Measurements from ENCODE around the gene ZFAND3.
A peak's percentile ranks its signal among the peaks of the same experiment; 100 is the strongest.

Gene ZFAND3

GRCh38 chr6:38142178-38142902 is 322.8 kb downstream of the ZFAND3 start:
- DNase-seq, result no peak

DNA sequence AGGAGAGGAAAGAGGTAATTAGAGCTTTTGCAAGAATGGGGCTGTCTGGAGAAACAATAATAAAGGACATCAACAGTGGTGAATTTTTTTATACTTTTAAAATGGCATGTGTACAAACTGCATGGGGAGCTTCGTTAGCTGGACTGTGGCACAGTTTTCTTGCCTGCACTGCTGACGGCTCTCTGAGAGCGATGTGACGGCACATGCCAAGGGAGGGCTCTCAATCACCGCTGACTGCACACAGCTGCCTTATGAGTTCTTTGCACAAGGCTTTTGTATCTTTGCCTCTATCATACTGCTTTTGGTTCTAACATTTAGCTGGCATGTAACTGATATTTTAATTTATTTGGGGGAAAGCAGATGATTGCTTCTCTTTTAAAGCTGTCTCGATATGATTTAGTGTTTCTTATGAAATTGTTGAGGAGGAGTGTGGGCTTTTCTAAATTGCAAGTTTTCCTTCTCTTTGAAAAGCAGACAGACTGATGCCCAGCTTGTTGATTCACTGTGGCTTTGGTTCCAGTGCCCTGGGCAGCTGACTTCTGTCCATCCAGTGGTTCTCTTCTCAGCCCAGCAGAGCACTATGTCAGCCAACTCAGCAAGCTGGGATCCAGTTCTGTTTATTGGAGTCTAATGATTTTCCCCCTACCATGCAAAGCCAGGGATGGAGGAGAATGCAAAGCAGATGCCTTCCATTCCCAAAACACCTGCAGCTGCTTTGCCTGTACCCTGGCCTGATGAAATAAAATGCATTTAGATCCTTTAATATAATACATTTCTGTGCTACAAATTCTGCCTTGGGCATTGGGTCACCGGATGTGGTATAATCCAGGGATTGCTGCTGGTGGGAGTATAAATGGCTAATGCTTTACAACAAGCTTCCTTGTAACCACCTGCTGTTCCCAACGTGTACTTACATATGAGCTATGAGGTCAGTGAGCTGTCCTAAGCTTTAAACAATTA is 323.9 kb downstream of the ZFAND3 start:
- DNase-seq, result no peak

- DNase-seq, result no peak
Measured at GRCh38 chr6:38144365-38144945, 324.9 kb downstream of the ZFAND3 start.

DNA sequence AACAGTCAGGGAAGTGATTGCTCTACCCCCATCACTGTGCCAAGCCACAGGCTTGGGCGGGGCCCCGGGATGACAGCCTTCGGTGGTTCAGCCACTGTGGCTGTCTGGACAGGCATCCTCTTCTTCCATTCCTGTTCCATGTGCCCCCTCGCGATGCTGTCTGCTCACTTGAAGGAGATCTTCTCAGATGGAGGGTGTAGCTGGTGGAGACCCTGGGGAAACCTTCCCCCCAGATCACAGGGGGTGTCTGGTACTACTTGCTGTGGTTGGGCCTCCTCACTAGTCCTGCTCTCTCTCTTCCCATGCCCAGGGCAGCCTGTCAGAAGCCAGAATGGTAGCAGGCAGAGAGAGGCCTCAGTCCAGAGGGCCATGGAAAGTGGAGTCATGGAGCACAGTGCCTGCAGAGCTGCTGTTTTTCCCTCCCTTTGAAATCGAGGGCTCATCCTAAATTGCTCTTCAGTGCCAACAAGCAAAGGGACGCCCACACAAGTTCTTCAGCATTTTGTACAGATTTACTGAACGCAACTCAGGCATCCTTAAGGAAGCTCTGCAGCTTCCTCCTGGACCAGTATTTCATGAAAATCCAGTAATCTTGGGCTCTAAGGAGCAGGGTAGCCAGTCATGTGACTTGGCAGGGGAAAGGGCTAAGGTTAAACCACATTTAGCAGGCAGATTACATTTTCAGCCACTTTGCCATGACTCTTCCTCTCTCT is 326.6 kb downstream of the ZFAND3 start:
- DNase-seq, result no peak

DNA sequence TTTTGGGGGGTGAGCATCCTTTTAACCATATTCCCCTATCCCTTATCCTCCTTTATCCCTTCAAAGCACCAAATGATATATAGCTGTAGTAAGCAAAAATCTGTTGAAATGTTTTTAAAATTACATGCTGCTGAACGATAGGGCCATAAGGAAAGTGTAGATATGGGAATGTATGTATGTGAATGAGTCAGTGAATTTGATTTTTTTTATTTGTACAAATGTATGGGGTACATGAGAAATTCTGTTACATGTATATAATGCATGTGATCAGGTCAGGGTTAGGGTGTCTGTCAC is 327.2 kb downstream of the ZFAND3 start:
- no peak for DNase-seq

GRCh38 chr6:38148606-38149005 is 329.1 kb downstream of the ZFAND3 start:
- no peak for DNase-seq

DNA sequence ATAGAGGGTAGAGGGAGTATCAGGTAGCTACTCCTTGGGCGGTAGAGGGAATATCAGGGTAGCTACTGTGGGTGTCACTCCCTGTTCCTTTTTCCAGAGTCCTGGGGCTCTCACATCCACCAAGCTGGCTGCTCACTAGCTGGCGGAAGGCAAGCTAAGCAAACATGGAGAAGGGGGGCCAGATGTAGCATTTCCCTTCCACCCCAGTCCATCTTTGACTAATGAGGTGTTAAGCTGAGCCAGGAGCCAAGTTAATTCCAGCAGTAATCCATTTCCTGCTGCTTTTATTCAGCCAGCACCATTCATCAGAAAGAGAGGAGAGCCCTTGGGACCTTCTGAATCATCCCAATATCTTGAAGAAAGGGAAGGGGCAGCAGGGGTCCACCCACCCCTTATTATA is 330.0 kb downstream of the ZFAND3 start:
- no peak for DNase-seq

- no peak for DNase-seq
Measured at GRCh38 chr6:38150021-38150420, 330.5 kb downstream of the ZFAND3 start.

GRCh38 chr6:38150681-38151296 is 331.3 kb downstream of the ZFAND3 start:
- DNase-seq, result no peak

GRCh38 chr6:38151580-38152500 is 332.3 kb downstream of the ZFAND3 start:
- DNase-seq, result no peak

DNA sequence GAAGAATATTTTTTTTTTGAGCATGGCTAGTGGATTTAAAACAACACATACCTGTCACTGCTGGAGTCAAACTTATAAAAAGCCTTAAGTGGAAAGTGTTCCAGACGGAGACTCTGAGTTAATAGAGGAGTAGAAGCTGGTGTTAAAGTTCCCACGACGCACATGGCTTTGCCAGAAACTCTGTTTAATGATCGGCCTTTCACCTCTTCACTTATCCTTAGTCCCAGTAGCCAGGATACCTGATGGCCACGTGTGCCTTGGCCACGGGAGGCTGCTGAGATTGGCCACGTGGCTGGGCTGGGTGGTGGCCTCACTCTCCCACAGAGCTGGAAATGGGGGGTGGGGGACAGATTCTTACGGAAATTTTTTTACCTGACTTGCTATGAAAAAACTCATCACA is 333.1 kb downstream of the ZFAND3 start:
- DNase-seq, result no peak

- no peak for DNase-seq
Measured at GRCh38 chr6:38153076-38153797, 333.7 kb downstream of the ZFAND3 start.

- DNase-seq, result no peak
Measured at GRCh38 chr6:38153798-38154345, 334.3 kb downstream of the ZFAND3 start.

GRCh38 chr6:38154731-38155130 is 335.2 kb downstream of the ZFAND3 start:
- DNase-seq, result no peak

- DNase-seq, result peak in 1 of 2 donors; percentile 63
Measured at GRCh38 chr6:38155144-38155543, 335.6 kb downstream of the ZFAND3 start.

- no peak for DNase-seq
Measured at GRCh38 chr6:38155621-38156204, 336.2 kb downstream of the ZFAND3 start.

GRCh38 chr6:38156818-38157565 is 337.5 kb downstream of the ZFAND3 start:
- DNase-seq, result no peak

GRCh38 chr6:38157905-38158304 is 338.4 kb downstream of the ZFAND3 start:
- DNase-seq, result no peak

GRCh38 chr6:38158762-38159350 is 339.3 kb downstream of the ZFAND3 start:
- DNase-seq, result no peak

Data from CD4-positive, alpha-beta T cell treated with Interleukin-4 for 1 hour (primary cell).